ENCODE measurements around the gene SH3BGR. TPM values are rescaled to one million over a fixed set of nuclear protein-coding genes. Genes with fewer than 3 reads are reported as not detected.
A peak's percentile ranks its signal among the peaks of the same experiment; 100 is the strongest.

SH3BGR gene
- total RNA-seq, 1 experiment from 2014 or later: 2.2 TPM

GRCh38 chr21:39503123-39503762 lies 51.5 kb downstream of the SH3BGR start:
- in situ Hi-C loops (cut with HindIII; ENCODE audit: low sequenced_read_pairs): no loop called here
- no peak for DNase-seq (ENCODE audit: low spot score)

GRCh38 chr21:39504230-39504629 lies 52.5 kb downstream of the SH3BGR start:
- no peak for DNase-seq (ENCODE audit: low spot score)
- in situ Hi-C loops (cut with HindIII; ENCODE audit: low sequenced_read_pairs): no loop called here

- in situ Hi-C loops (cut with HindIII; ENCODE audit: low sequenced_read_pairs): no loop called here
- DNase-seq (ENCODE audit: low spot score): no peak
These were observed 58.5 kb downstream of the SH3BGR start for GRCh38 chr21:39510240-39510639.

DNA sequence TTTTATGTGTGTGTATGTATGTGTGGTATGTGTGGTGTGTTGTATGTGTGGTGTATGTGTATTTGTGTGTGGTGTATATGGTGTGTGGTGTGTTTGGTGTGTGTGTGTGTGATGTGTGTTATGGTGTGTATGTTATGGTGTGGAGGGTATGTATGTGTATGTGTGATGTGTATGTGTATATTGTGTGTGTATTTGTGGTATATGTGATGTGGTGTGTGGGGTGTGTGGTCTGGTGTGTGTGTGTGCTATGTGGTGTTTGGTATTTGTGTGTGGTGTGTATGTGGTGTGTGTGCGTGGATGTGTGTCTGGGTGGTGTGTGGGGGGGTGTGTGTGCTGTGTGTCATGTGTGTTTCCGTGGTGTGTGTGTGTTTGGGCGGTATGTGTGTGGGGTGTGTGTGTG lies 59.3 kb downstream of the SH3BGR start:
- in situ Hi-C loops (cut with HindIII; ENCODE audit: low sequenced_read_pairs): no loop called here
- no peak for DNase-seq (ENCODE audit: low spot score)

GRCh38 chr21:39513735-39514134 lies 62.0 kb downstream of the SH3BGR start:
- no peak for DNase-seq (ENCODE audit: low spot score)
- in situ Hi-C loops (cut with HindIII; ENCODE audit: low sequenced_read_pairs): no loop called here

DNA sequence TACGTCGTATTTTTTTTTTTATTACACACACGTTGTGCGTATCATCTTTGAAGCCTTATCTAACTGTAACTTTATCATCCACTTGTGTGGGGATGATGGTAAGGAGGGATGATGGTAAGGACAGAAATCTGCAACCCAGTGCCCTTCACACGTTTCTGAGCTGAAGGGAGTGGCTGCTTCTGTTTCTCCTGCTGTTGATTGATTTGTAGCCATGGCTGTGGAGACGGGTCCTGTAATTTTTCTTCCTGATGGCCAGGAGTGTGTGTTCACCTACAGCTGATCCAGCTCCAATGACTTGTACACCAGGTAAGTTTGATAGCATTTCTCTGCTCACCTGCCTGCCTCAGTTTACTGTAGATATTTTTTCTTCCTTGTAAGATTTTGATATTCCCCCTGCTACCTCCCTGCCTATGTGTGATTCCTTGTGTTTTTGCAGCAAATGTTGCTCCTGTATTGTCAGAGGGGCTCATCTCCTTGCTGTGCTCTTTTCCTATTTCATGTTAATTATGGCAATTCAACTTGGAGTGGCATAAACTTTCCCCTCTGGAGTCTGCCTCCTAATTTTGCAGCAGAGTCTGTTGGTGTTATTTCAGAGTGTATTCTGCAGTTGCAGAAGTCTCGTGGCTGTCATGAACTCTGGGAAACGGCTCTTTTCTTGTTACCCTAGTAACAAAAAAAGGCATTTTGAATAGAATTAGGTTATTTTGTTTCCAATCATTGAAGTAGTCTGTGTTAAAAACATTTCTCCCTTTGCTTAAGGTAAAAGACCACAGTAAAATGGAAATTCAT lies 64.1 kb downstream of the SH3BGR start:
- DNase-seq (ENCODE audit: low spot score): no peak
- in situ Hi-C loops (cut with HindIII; ENCODE audit: low sequenced_read_pairs): no loop called here

- DNase-seq (ENCODE audit: low spot score): peak; percentile 71
- in situ Hi-C loops (cut with HindIII; ENCODE audit: low sequenced_read_pairs): no loop called here
These were observed 66.5 kb downstream of the SH3BGR start for GRCh38 chr21:39518055-39518846.

DNA sequence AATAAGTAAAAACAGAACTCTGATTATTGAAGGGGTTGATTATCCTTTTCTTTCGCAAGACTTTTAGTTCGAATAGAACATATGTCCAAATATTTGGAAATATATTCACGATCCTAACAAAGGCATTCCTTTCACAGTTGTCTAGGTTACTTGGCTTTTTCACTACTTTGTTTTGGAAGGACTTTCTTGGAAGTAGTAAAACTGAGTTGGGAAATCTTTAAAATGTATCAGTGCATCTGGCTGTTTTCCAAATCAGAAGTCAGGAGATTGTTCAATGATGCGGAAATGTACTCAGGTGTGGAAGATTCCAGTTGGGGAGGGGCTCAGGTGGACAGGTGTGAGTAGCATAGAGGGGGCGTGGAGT lies 67.1 kb downstream of the SH3BGR start:
- no peak for DNase-seq (ENCODE audit: low spot score)

GRCh38 chr21:39519835-39520234 lies 68.1 kb downstream of the SH3BGR start:
- in situ Hi-C loops (cut with HindIII; ENCODE audit: low sequenced_read_pairs): no loop called here

More for the DNA sequence above, 67.1 kb downstream of the SH3BGR start:
- in situ Hi-C loops (cut with HindIII; ENCODE audit: low sequenced_read_pairs): no loop called here

DNA sequence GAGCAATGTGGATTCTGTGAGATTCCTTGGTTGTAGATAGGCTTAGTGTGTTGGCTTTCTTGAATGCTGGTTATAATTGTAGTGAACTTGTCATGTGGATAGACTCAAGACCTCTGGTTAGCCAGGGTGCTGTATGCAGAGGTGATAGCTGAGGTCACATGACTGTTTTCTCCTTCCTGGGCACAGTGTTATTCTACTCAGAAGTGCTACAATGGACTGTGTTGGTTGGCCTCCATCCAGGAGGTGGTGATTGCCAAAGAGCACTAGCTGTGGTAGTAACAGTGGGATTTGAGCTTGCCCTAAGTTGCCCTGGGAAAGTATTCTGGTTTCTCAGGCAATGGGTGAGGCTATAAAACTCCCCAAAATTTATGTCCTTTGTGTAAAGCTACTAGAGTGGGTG lies 71.6 kb downstream of the SH3BGR start:
- peak; percentile 23 for DNase-seq (ENCODE audit: low spot score)
- in situ Hi-C loops (cut with HindIII; ENCODE audit: low sequenced_read_pairs): no loop called here

More at GRCh38 chr21:39519835-39520234, 68.1 kb downstream of the SH3BGR start:
- DNase-seq (ENCODE audit: low spot score): no peak

GRCh38 chr21:39523915-39524314 lies 72.1 kb downstream of the SH3BGR start:
- peak; percentile 74 for DNase-seq (ENCODE audit: low spot score)
- in situ Hi-C loops (cut with HindIII; ENCODE audit: low sequenced_read_pairs): no loop called here

DNA sequence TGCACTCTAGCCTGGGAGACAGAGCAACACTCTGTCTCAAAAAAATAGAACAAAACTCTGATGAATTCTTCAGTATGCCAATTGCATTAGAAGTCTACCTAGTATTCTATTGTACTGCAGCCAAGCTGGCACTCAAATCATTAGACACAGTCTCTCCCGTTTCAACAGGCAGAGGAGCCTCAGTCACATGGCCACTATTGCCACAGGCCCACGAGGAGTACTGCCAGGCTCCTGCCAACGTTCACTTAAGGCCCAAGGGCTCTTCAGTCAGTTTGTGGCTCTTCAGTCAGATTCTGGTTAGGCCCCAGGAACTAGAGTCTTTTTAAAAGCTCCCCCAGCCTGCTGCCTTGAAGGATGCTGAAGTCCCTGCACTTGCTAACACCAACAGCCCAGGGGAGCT lies 73.4 kb downstream of the SH3BGR start:
- in situ Hi-C loops (cut with HindIII; ENCODE audit: low sequenced_read_pairs): no loop called here
- peak; percentile 36 for DNase-seq (ENCODE audit: low spot score)

- in situ Hi-C loops (cut with HindIII; ENCODE audit: low sequenced_read_pairs): no loop called here
- no peak for DNase-seq (ENCODE audit: low spot score)
These were observed 73.8 kb downstream of the SH3BGR start for GRCh38 chr21:39525601-39526000.

DNA sequence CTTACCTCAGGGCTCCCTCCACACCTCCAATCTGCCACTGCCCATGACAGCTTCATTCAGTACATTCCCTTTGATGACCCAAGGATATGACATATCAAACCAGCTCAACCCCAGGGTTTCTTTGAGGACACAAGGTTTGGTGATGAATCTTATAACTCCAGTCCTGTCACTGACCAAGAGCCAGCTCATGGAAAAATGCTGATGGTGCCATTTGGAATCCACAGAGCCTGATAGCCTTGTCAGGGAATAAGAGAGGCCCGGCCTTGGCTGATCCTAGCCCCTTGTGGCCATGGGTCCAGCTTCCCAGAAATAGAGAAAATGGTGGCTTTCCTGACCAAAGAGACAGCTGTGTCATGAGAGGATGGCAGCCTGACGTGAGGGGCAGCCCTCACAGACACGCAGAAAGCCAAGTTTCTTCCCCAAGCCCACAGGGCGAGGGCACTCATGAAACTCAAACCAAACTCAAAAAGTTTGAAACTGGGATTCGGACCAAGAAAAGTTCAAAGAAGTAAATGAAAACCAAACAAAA lies 75.4 kb downstream of the SH3BGR start:
- in situ Hi-C loops (cut with HindIII; ENCODE audit: low sequenced_read_pairs): no loop called here

DNA sequence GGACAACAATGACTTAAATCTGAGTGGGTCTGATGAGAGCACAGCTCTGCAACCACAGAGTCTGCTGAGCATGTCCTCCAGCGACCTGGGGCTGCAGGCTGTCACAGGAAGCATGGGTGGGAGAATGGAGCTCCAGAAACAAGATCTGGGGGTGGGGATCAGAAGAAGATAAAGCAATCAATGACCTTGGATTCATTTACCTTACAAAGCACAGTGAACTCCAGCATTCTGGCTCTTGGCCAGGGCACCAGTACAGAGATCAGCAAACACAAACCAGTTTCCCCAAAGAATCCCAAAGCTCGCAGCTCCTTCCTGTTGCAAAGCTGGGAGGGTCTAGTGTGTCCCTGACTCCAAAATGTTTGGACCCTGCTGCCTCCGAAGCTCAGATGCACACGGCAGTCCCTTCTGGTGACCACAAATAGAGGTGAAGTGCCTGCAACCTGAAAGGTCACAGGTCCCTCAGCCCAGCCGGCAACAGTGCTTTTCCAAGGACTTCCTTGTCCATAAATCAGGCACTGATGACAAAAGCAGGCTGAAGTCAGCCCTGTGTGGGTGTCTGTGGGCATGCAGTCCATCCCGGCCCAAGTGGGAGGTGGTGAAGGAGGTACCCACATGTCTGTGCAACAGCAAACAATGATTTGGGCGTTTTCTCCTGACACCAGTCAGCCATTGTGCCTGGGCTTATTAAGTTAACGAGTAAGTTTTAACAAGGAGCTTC lies 76.1 kb downstream of the SH3BGR start:
- DNase-seq (ENCODE audit: low spot score): no peak
- in situ Hi-C loops (cut with HindIII; ENCODE audit: low sequenced_read_pairs): no loop called here

More for the DNA sequence above, 75.4 kb downstream of the SH3BGR start:
- DNase-seq (ENCODE audit: low spot score): no peak

- in situ Hi-C loops (cut with HindIII; ENCODE audit: low sequenced_read_pairs): no loop called here
- no peak for DNase-seq (ENCODE audit: low spot score)
These were observed 77.3 kb downstream of the SH3BGR start for GRCh38 chr21:39529026-39529425.

- in situ Hi-C loops (cut with HindIII; ENCODE audit: low sequenced_read_pairs): no loop called here
- no peak for DNase-seq (ENCODE audit: low spot score)
These were observed 79.3 kb downstream of the SH3BGR start for GRCh38 chr21:39531064-39531463.

DNA sequence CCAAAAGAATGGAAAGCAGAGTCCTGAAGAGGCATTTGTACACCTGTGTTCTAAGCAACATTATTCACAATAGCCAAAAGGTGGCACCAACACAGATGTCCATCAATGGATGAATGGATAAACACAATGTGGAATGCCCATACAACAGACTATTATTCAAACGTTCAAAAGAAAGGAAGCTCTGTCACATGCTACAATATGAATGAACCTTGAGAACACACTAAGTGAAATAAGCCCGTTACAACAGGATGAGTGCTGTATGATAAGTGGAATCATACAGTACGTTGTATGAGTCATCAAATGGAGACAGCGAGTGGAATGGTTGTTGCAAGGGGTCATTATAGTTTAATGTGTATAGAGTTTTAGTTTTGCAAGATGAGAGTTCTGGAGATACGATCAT lies 80.1 kb downstream of the SH3BGR start:
- DNase-seq (ENCODE audit: low spot score): no peak
- in situ Hi-C loops (cut with HindIII; ENCODE audit: low sequenced_read_pairs): no loop called here

Measured in G401 (cell line).